OCI-LY7 (cell line): ENCODE measurements around the gene ALDH2. TPM values are rescaled to one million over a fixed set of nuclear protein-coding genes. Genes with fewer than 3 reads are reported as not detected.

Experiments used
- BruUV-seq: library from RNA; stranded (reverse); fragments of 400-500 nt; replicated peaks from 2 replicates; lab custom pipeline; 2021; lab: Mats Ljungman, UMichigan
- CTCF ChIA-PET: fragments of 300-600 bp; sonication (Branson Sonifier 250); formaldehyde crosslinking; loops from one replicate; lab custom pipeline; 2022; ENCODE audit warnings: antibody characterized with exemption; ENCODE audit not compliant: unreplicated experiment; lab: Charles Lee
- POLR2A ChIA-PET: fragments of 300-600 bp; sonication (Branson Sonifier 250); formaldehyde crosslinking; loops from one replicate; lab custom pipeline; 2022; ENCODE audit warnings: antibody characterized with exemption; lab: Charles Lee
- DNase-seq: peaks from one replicate; pipeline ENCODE4 v3.0.0-alpha.2; 2015; ENCODE audit warnings: low spot score
- H2AFZ ChIP-seq: fragments of 200-600 bp; sonication (generic), shearing (Covaris generic); 2 replicates; pipeline ENCODE4 v1.6.1; 2014; ENCODE audit warnings: mild to moderate bottlenecking, antibody characterized with exemption, low read length, moderate library complexity
- H3K27ac ChIP-seq: fragments of 200-600 bp; sonication (generic); 2 replicates; pipeline ENCODE4 v1.5.1; 2014; ENCODE audit warnings: mixed run types, low read depth, mild to moderate bottlenecking, moderate library complexity, low read length, inconsistent platforms; ENCODE audit not compliant: poor library complexity, severe bottlenecking
- H3K36me3 ChIP-seq: fragments of 200-600 bp; sonication (generic); 2 replicates; pipeline ENCODE4 v1.6.1; 2014; ENCODE audit warnings: mild to moderate bottlenecking, antibody characterized with exemption, low read length, moderate library complexity, mixed read lengths; ENCODE audit not compliant: insufficient read depth
- H3K4me1 ChIP-seq: fragments of 200-600 bp; sonication (generic); 2 replicates; pipeline ENCODE4 v1.5.1; 2014; ENCODE audit warnings: mild to moderate bottlenecking, low read length; ENCODE audit not compliant: insufficient read depth, poor library complexity, severe bottlenecking
- H3K4me2 ChIP-seq: fragments of 200-600 bp; sonication (generic); 2 replicates; pipeline ENCODE4 v1.6.1; 2014; ENCODE audit warnings: mild to moderate bottlenecking, low read length
- H3K4me3 ChIP-seq: fragments of 200-600 bp; sonication (generic); 2 replicates; pipeline ENCODE4 v1.5.1; 2014; ENCODE audit warnings: mild to moderate bottlenecking, low read depth, low read length; ENCODE audit not compliant: poor library complexity, severe bottlenecking
- H3K79me2 ChIP-seq: fragments of 200-600 bp; sonication (generic); 2 replicates; pipeline ENCODE4 v1.6.1; 2016; ENCODE audit warnings: low read depth, mild to moderate bottlenecking, low read length, moderate library complexity, mixed read lengths; ENCODE audit not compliant: insufficient read depth
- H3K9me2 ChIP-seq: fragments of 200-600 bp; sonication (generic); 2 replicates; pipeline ENCODE4 v1.6.1; 2016; ENCODE audit warnings: mild to moderate bottlenecking, low read length, mixed read lengths; ENCODE audit not compliant: insufficient read depth
- H3K9me3 ChIP-seq: fragments of 200-600 bp; sonication (generic); 2 replicates; pipeline ENCODE4 v1.6.1; 2014; ENCODE audit warnings: mild to moderate bottlenecking, mixed run types, low read length, mixed read lengths
- H4K20me1 ChIP-seq: fragments of 200-600 bp; sonication (generic); 2 replicates; pipeline ENCODE4 v1.6.1; 2014; ENCODE audit warnings: mild to moderate bottlenecking, antibody characterized with exemption, low read length, moderate library complexity, mixed read lengths; ENCODE audit not compliant: insufficient read depth
- CTCF ChIP-seq: fragments of 200-600 bp; sonication (generic); conservative IDR thresholded peaks from 2 replicates; pipeline ENCODE4 v1.5.1; 2014; ENCODE audit warnings: mild to moderate bottlenecking, antibody characterized with exemption, low read length, moderate library complexity, mixed read lengths
- EZH2phosphoT487 ChIP-seq: fragments of 200-600 bp; sonication (generic); IDR thresholded peaks from 2 replicates; pipeline ENCODE4 v1.6.1; 2018; ENCODE audit warnings: low read depth, borderline replicate concordance, mild to moderate bottlenecking, mixed run types, antibody characterized with exemption, low read length, moderate library complexity, mixed read lengths
- intact Hi-C: fragments of 100-400 bp; cut with micrococcal nuclease; formaldehyde crosslinking; loops from one replicate; pipeline ENCODE4 v1.10.0; 2022; ENCODE audit not compliant: unreplicated experiment
- total RNA-seq, 2 experiments: library from RNA; depleted of rRNA in 1 of 2; stranded (reverse); fragments of >200 nt in 1 of 2; shearing (Covaris generic) in 1 of 2; gene quantifications; 2 replicates each; pipeline ENCODE4 v1.2.3, GENCODE V29; 2014 to 2022

ALDH2 gene
- total RNA-seq, 2 experiments from 2014 or later, result 16.5 to 19.9 TPM

DNA sequence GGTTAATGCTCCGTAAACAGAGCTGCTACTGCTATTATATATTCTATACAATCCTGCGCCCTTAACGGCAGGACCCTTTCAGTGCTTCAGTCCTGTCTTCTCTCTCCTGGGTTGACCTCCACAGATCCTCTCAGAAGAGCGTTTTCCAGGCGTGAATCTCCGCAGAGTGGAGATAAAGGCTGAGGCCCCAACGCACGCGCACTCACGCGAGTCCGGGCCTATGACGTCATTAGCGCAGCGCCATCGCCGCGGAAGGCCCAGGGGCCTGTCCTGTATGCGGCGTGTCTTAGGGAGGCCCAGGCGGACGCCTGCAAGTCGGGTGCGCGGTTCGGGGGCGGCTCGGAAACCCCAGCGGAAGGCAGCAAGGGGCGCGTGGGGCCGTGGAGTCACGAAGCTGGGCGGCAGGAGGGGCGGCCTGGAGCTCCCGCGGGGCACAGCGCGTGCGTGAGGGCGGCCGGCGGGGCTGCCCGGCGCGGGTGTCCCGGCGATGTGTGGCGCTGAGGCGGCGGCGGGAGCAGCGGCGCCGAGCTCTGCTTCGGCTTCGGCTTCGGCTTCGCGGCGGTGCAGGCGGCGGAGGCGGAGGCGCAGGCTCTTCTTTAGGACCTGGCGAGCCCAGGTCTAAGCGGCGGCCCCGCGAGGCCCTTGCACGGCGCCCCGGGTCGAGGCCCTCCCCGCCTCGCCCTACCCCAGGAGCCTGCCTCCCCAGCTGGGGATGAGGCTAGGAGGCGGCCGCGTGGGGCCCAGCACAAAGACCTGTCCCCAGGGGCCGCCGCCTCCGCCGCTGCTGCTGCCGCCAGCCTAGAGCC, 75.2 kb downstream of the ALDH2 start, which contains the start of gene MAPKAPK5:
MAPKAPK5 (plus strand) TSS at position 479 of the 806 bp plus-strand sequence. CDS start 506 bp downstream, outside the sequence.
- Histone ChIP-seq H3K9me3 (no peaks in the 10 kb centered on the region), H2AFZ (peak within 1 kb of the TSS; percentile 90), H3K4me3 (peak within 1 kb of the TSS; percentile 86), H3K4me2 (peak within 1 kb of the TSS; percentile 74), H3K36me3 (peaks cover 50% of the 10 kb centered on the region), H3K9me2 (no peaks in the 10 kb centered on the region), H4K20me1 (peaks cover 5% of the 10 kb centered on the region; the same call in 1 of the 2 replicates), H3K27ac (peak within 1 kb of the TSS; percentile 71), H3K4me1 (peaks cover 21% of the 10 kb centered on the region), H3K79me2 (peaks cover 73% of the 10 kb centered on the region)
- no TSS peak for BruUV-seq
- ChIA-PET CTCF (no interaction called here), POLR2A (interaction anchor here (0.6 to 1.8 kb wide), 5 partner anchors 19 to 160 kb away, joined by 3 to 9 read pairs (median 3); partner anchors contain the start of genes ACAD10 and BRAP)
- intact Hi-C loops, result loop anchor here (1.0 to 10.0 kb wide), 2 partner anchors 172 to 543 kb away; partner anchors contain the start of gene HECTD4
- peak; percentile 97 for DNase-seq
- TF ChIP-seq CTCF (no peak), EZH2phosphoT487 (no peak)

DNA sequence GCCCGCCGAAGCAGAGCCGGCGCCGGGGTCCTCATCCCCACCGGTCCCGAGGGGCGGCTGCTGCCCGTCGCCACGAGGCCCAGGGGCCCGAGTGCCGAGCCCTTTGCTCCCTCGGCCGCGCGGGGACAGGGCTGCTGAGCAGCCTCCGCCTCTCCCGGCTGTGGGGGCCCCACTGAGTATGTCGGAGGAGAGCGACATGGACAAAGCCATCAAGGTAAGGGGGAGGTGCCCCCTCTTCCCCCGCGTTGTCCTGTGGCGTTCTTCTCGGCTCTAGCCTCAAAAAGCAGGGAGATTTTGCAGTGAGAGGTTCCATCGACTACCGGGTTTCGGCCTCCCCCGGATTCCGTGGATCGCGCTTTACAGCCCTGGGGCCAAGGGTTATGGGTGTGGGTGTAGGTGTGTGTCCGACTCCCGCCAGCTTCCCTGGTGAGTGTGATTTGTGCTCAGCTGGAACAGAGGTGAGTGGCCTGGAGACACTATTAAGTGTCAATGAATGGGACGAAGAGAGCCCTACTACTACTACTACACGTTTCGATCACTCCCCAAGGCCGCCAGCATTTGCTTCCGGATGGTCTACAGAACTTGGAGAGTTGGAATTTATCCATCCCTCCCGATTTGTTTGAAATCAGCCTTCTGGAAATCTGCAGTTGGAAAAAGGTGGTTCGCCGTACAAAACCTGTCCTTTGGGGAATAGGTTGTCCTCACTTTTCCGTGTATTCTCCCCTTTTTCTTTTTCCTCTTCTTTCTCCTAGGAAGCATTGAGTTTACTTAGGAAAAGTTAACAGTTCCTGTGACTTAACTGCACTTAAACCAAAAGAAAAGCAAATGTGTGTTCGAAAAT, 76.0 kb downstream of the ALDH2 start:
- peaks cover 5% of the 10 kb centered on the region; the same call in 1 of the 2 replicates for H4K20me1 ChIP-seq
- TF ChIP-seq EZH2phosphoT487 (no peak), CTCF (no peak)
- POLR2A ChIA-PET, result interaction anchor here (1.1 kb wide), 1 partner anchor 157 kb away, joined by 3 read pairs; the partner anchor contains the start of genes ACAD10 and BRAP
- CTCF ChIA-PET, result no interaction called here
- peak overlapping the region; percentile 74 for H3K4me2 ChIP-seq
- H3K36me3 ChIP-seq, result peaks cover 58% of the 10 kb centered on the region
- no peak for DNase-seq
- H3K4me3 ChIP-seq, result peak overlapping the region; percentile 86
- no TSS peak for BruUV-seq
- peaks cover 3% of the 10 kb centered on the region for H3K9me3 ChIP-seq
- intact Hi-C loops, result loop anchor here (1.0 to 10.0 kb wide), 2 partner anchors 172 to 542 kb away; partner anchors contain the start of gene HECTD4
- peaks cover 80% of the 10 kb centered on the region for H3K79me2 ChIP-seq
- H3K9me2 ChIP-seq, result no peaks in the 10 kb centered on the region
- H3K4me1 ChIP-seq, result peaks cover 21% of the 10 kb centered on the region
- peak overlapping the region; percentile 71 for H3K27ac ChIP-seq
- H2AFZ ChIP-seq, result peak overlapping the region; percentile 44
